ENCODE data around the gene TMEM126B. TPM values are rescaled to one million over a fixed set of nuclear protein-coding genes. Genes with fewer than 3 reads are reported as not detected.

TMEM126B gene
- total and polyA plus RNA-seq, 2 donors (not counting 3 experiments of a cell fraction or from before 2014, with no cell fraction given) = 51.2 to 53.7 TPM

DNA sequence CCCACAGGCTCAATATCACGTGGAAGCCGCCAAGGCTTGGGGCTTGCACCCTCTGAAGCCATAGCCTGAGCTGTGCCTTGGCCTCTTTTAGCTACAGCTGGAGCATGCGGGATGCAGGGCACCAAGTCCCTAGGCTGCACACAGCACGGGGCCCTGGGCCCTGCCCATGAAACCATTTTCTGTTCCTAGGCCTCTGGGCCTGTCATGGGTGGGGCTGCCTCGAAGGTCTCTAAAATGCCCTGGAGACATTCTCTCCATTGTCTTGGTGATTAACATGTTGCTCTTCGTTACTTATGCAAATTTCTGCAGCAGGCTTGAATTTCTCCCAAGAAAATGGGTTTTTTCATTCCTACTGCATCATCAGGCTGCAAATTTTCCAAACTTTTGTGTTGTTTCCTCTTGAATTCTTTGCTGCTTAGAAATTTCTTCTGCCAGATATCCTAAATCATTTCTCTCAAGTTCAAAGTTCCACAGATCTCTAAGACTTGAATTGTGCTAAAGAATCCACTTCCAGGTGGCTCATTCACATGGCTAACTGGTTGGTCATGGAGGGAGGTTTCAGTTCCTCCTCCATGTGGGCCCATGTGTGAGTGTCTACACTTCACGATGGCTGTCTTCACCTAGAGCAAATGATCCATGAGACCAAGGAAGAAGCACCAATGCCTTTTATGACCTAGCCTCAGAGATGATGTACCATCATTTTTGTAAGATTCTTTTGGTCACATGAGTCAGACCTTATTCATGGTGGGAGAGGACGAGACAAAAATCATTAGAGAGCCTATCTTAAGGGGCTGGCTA, 43.9 kb downstream of the TMEM126B start:
- Histone ChIP-seq H4K20me1 (replicated peaks; ENCODE audit: control insufficient read depth, extremely low read depth, insufficient read depth, low read length) (no peaks in the 10 kb centered on the region), H3K27ac (ENCODE audit: insufficient read depth, low read depth, low read length) (no peak overlapping the region), H2AFZ (ENCODE audit: low read depth, low read length) (no peak overlapping the region), H3K9me3 (replicated peaks; ENCODE audit: control insufficient read depth, insufficient read depth, low read length) (no peaks in the 10 kb centered on the region), H3K4me2 (ENCODE audit: insufficient read depth, low read length) (no peak overlapping the region), H3K9me1 (replicated peaks; ENCODE audit: control insufficient read depth, extremely low read depth, insufficient read depth, low read length) (no peaks in the 10 kb centered on the region), H3K4me3 (replicated peaks in 1 of 3; ENCODE audit: insufficient read depth in 1 of 3, low read depth in 1 of 3, low read length in 3 of 3) (no peak overlapping the region), H3K9ac (replicated peaks; ENCODE audit: extremely low read depth, insufficient read depth, low read length) (no peak overlapping the region), H3K27me3 (ENCODE audit: control insufficient read depth in 2 of 2, insufficient read depth in 2 of 2, low read length in 2 of 2) (peaks cover 21 to 33% of the 10 kb centered on the region in 2 experiments), H3K4me1 (ENCODE audit: control insufficient read depth, extremely low read depth, insufficient read depth, low read length) (no peaks in the 10 kb centered on the region), H3K79me2 (ENCODE audit: control insufficient read depth, insufficient read depth, low read length) (no peaks in the 10 kb centered on the region), H3K36me3 (ENCODE audit: control insufficient read depth in 2 of 2, extremely low read depth in 1 of 2, insufficient read depth in 2 of 2, low read length in 2 of 2) (no peaks in the 10 kb centered on the region)
- intact Hi-C loops (cut with micrococcal nuclease) (no loop called here), dilution Hi-C loops (cut with MboI; ENCODE audit: extremely low pct_ligation_motif_present, low sequenced_read_pairs) (no loop called here)
- TF ChIP-seq MYC (IDR thresholded peaks at IDR 0.05; ENCODE audit: low read depth, low read length) = no peak
- TF ChIP-seq GATA2 (IDR thresholded peaks at IDR 0.05; ENCODE audit: insufficient read depth, insufficient read length, low read depth, low read length) = no peak
- no peak for TF ChIP-seq EZH2 (IDR thresholded peaks at IDR 0.05; ENCODE audit: borderline replicate concordance, low read depth, low read length, severe bottlenecking)
- TF ChIP-seq FOS (IDR thresholded peaks at IDR 0.05; ENCODE audit: borderline replicate concordance, insufficient read depth, low read length) = no peak
- TF ChIP-seq JUN (IDR thresholded peaks at IDR 0.05; ENCODE audit: borderline replicate concordance, insufficient read depth, insufficient read length, low read depth) = no peak
- TF ChIP-seq POLR2AphosphoS5 (IDR thresholded peaks at IDR 0.05; ENCODE audit: insufficient read depth, low read depth, low read length) = no peak
- TF ChIP-seq POLR2A (IDR thresholded peaks at IDR 0.05; ENCODE audit: low read depth, low read length) = no peak
- TF ChIP-seq, protein P1, sequence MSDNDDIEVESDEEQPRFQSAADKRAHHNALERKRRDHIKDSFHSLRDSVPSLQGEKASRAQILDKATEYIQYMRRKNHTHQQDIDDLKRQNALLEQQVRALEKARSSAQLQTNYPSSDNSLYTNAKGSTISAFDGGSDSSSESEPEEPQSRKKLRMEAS (IDR thresholded peaks at IDR 0.05; ENCODE audit: insufficient read depth, insufficient read length) = no peak
- TF ChIP-seq, protein P2, sequence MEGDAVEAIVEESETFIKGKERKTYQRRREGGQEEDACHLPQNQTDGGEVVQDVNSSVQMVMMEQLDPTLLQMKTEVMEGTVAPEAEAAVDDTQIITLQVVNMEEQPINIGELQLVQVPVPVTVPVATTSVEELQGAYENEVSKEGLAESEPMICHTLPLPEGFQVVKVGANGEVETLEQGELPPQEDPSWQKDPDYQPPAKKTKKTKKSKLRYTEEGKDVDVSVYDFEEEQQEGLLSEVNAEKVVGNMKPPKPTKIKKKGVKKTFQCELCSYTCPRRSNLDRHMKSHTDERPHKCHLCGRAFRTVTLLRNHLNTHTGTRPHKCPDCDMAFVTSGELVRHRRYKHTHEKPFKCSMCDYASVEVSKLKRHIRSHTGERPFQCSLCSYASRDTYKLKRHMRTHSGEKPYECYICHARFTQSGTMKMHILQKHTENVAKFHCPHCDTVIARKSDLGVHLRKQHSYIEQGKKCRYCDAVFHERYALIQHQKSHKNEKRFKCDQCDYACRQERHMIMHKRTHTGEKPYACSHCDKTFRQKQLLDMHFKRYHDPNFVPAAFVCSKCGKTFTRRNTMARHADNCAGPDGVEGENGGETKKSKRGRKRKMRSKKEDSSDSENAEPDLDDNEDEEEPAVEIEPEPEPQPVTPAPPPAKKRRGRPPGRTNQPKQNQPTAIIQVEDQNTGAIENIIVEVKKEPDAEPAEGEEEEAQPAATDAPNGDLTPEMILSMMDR (IDR thresholded peaks at IDR 0.05; ENCODE audit: extremely low read depth in 1 of 2, insufficient read depth in 1 of 2, low read depth in 1 of 2, low read length in 2 of 2) = no peak
- ChIA-PET POLR2A (no interaction called here), CTCF (no interaction called here)
- FAIRE-seq (no peak), DNase-seq (ENCODE audit: low read depth, low spot score) (no peak)
- BruUV-seq (replicated peaks) = no TSS peak

Measured in endothelial cell of umbilical vein (primary cell).